Stimulated activated CD4-positive, alpha-beta T cell treated with anti-CD3 and anti-CD28 coated beads, Interleukin-15, amount 100 ng/mL, for 48 hours (primary cell): ENCODE data around the gene HAS3.
"Not testable (repeated sequence)": the region's sequence is repeated elsewhere in the genome, so short reads cannot be mapped to it uniquely, and the experiment has no call there.

ENCODE experiments used
- DNase-seq, 2 donors: peaks; one replicate each; pipeline ENCODE4 v3.0.0-alpha.2; 2020; ENCODE audit warnings: low read depth in 2 of 2

Gene HAS3

DNA sequence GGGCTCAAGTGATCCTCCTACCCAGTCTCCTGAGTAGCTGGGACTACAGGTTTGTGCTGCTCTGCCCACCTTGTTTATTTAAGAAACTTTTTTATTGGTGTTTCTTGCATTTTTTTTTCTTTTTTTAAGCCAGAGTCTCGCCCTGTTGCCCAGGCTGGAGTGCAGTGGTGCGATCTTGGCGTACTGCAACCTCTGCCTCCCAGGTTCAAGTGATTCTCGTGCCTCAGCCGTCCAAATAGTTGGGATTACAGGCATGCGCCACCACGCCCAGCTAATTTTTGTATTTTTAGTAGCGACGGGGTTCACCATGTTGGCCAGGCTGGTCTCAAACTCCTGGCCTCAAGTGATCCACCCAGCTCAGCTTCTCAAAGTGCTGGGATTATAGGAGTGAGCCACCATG, 44.2 kb downstream of the HAS3 start:
- DNase-seq: not testable (repeated sequence)

DNA sequence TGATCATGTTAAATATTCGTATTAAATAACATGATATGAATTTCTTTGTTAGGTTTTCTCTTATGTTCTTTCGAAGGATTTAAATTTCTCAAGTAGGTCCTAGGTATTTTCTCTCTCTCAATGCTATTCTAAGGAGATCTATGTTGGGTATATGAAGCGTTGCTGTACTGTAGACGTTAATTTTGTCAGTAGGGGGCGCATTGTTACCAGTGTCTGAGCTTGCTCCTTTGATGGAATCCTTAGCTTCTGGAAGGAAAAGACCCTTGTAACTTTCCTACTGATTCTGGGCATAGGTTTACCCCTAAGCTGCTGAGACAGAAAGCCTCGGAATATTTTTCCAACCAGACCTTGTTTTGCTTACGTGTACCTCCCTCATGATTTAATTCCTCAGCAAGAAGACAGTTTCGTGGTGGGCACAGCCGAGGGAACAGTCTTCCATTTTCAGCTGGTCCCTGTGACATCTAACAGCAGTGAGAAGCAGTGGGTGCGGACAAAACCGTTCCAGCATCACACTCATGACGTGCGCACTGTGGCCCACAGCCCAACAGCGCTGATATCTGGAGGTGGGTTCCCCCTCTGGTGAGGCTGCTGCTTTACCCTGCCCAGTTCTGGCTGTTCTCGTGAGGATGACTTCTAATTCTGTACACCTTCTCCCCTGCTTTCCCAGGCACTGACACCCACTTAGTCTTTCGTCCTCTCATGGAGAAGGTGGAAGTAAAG, 44.9 kb downstream of the HAS3 start:
- DNase-seq: peak in 1 of 2 donors; percentile 39

DNA sequence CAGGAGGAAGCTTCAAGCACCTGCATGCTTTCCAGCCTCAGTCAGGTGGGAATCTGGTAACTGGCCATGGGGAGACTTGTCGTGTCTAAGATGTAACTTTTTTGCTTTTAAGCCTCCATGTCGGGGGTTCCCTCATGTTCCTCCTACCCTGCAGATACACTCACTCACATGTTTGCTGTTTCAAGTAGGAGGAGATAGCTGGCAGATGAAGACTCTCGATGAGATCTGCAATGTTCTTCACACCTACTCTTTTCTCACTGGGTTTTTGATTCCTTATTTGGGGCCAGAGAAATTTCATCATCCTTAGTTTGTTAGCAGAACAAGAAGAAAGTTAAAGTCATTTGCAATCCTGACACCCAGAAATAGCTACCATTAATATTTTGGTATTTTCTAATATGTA, 51.7 kb downstream of the HAS3 start:
- DNase-seq: no peak

- no peak for DNase-seq
Measured at GRCh38 chr16:69160192-69160591, 54.7 kb downstream of the HAS3 start.

- no peak for DNase-seq
Measured at GRCh38 chr16:69165584-69165983, 60.1 kb downstream of the HAS3 start.

- DNase-seq: peak; percentile 75 to 85
Measured at GRCh38 chr16:69166221-69166833, 60.9 kb downstream of the HAS3 start.

- DNase-seq: no peak
Measured at GRCh38 chr16:69166946-69167930, 61.8 kb downstream of the HAS3 start.
